HG02759 (cell line): ENCODE data around the gene EFNA4.
"Not testable (repeated sequence)": the region's sequence is repeated elsewhere in the genome, so short reads cannot be mapped to it uniquely, and the experiment has no call there.

ENCODE experiments used
- ATAC-seq: cut with Tn5 transposase; IDR thresholded peaks from one replicate; pipeline ENCODE4 v1.9.1; 2021; ENCODE audit warnings: mild to moderate bottlenecking, moderate library complexity; ENCODE audit not compliant: unreplicated experiment

Gene EFNA4

GRCh38 chr1:155116113-155116764 is 52.7 kb downstream of the EFNA4 start:
- no peak for ATAC-seq

- ATAC-seq = no peak
These were observed 54.1 kb downstream of the EFNA4 start for GRCh38 chr1:155117610-155118009.

- not testable (repeated sequence) for ATAC-seq
These were observed 54.5 kb downstream of the EFNA4 start for GRCh38 chr1:155118090-155118489.
